Neural crest cell (in vitro differentiated cells): ENCODE measurements around the gene SORBS2. TPM values are rescaled to one million over a fixed set of nuclear protein-coding genes. Genes with fewer than 3 reads are reported as not detected.
"Not testable (repeated sequence)": the region's sequence is repeated elsewhere in the genome, so short reads cannot be mapped to it uniquely, and the experiment has no call there.

Experiments
- DNase-seq: peaks from one replicate; pipeline ENCODE4 v3.0.0; 2021; ENCODE audit warnings: low read depth, mixed read lengths, low spot score
- H3K27ac Mint-ChIP-seq: one replicate; pipeline ENCODE4 v1.8.0; 2021; ENCODE audit warnings: mild to moderate bottlenecking, mixed read lengths; ENCODE audit not compliant: unreplicated experiment
- H3K27me3 Mint-ChIP-seq: 2 replicates; pipeline ENCODE4 v1.8.0; 2021; ENCODE audit warnings: low read depth, mild to moderate bottlenecking, mixed read lengths
- H3K36me3 Mint-ChIP-seq: 2 replicates; pipeline ENCODE4 v1.8.0; 2021; ENCODE audit warnings: low read depth, mild to moderate bottlenecking, mixed read lengths
- H3K4me1 Mint-ChIP-seq: 2 replicates; pipeline ENCODE4 v1.8.0; 2021; ENCODE audit warnings: mixed read lengths
- H3K4me3 Mint-ChIP-seq: one replicate; pipeline ENCODE4 v1.8.0; 2021; ENCODE audit warnings: mild to moderate bottlenecking, mixed read lengths
- H3K9me3 Mint-ChIP-seq: 2 replicates; pipeline ENCODE4 v1.8.0; 2021; ENCODE audit warnings: mixed read lengths
- CTCF ChIP-seq: fragments of 200-600 bp; sonication (generic); conservative IDR thresholded peaks from 2 replicates; pipeline ENCODE4 v1.5.0; 2021; ENCODE audit warnings: antibody characterized with exemption, mild to moderate bottlenecking
- long read RNA-seq: library from polyadenylated mRNA; unstranded; transcript quantifications from one replicate; pipeline ENCODE4 v2.0.0, GENCODE V29; 2020
- total RNA-seq: library from RNA; stranded (reverse); gene quantifications from 2 replicates; pipeline ENCODE4 v1.2.1, GENCODE V29; 2021

Gene SORBS2
- 34.5 and 42.3 TPM in 2 replicates for total RNA-seq
- long read RNA-seq, full-length matches to known transcripts: 7 of 55 reads
- long read RNA-seq, partial matches to known transcripts: 13 of 55 reads
- long read RNA-seq, other reads (novel, unspliced or antisense): 35 of 55 reads

- H3K27me3 Mint-ChIP-seq: no peaks in the 10 kb centered on the region
- peak within 1 kb of the TSS; percentile 87 for H3K4me3 Mint-ChIP-seq
- peaks cover 55% of the 10 kb centered on the region for H3K4me1 Mint-ChIP-seq
- peak within 1 kb of the TSS; percentile 20 for H3K27ac Mint-ChIP-seq
- TF ChIP-seq CTCF: no peak
- DNase-seq: peak; percentile 29
- H3K9me3 Mint-ChIP-seq: no peaks in the 10 kb centered on the region
- H3K36me3 Mint-ChIP-seq: no peaks in the 10 kb centered on the region
Observed at GRCh38 chr4:185811509-185812364, at the start of gene SORBS2. Gene SORBS2 (minus strand): TSS chr4:185812194. CDS start chr4:185690571, 121,623 bp downstream.

- Mint-ChIP-seq H3K4me3 (peak overlapping the region; percentile 8), H3K36me3 (peaks cover 2% of the 10 kb centered on the region), H3K27me3 (no peaks in the 10 kb centered on the region), H3K27ac (no peak overlapping the region), H3K4me1 (peaks cover 24% of the 10 kb centered on the region), H3K9me3 (peaks cover 12% of the 10 kb centered on the region)
- no peak for TF ChIP-seq CTCF
- no peak for DNase-seq
Observed at GRCh38 chr4:185859111-185859510, 47.1 kb upstream of the SORBS2 start.

- H3K27ac Mint-ChIP-seq, H3K36me3 Mint-ChIP-seq, DNase-seq, H3K27me3 Mint-ChIP-seq, H3K4me3 Mint-ChIP-seq: not testable (repeated sequence)
- peaks cover 12% of the 10 kb centered on the region for H3K9me3 Mint-ChIP-seq
- peaks cover 24% of the 10 kb centered on the region for H3K4me1 Mint-ChIP-seq
Observed at GRCh38 chr4:185857561-185857960, 45.6 kb upstream of the SORBS2 start.

GRCh38 chr4:185853841-185854240, 41.8 kb upstream of the SORBS2 start:
- H3K27ac Mint-ChIP-seq: no peak overlapping the region
- H3K4me3 Mint-ChIP-seq: no peak overlapping the region
- H3K36me3 Mint-ChIP-seq: peaks cover 7% of the 10 kb centered on the region
- TF ChIP-seq CTCF: no peak
- H3K9me3 Mint-ChIP-seq: peaks cover 15% of the 10 kb centered on the region
- no peak for DNase-seq
- no peaks in the 10 kb centered on the region for H3K27me3 Mint-ChIP-seq
- H3K4me1 Mint-ChIP-seq: peaks cover 15% of the 10 kb centered on the region

GRCh38 chr4:185852961-185853360, 41.0 kb upstream of the SORBS2 start:
- Mint-ChIP-seq H3K27me3 (no peaks in the 10 kb centered on the region), H3K36me3 (peaks cover 6% of the 10 kb centered on the region), H3K9me3 (peaks cover 12% of the 10 kb centered on the region), H3K4me1 (peaks cover 10% of the 10 kb centered on the region), H3K27ac (no peak overlapping the region), H3K4me3 (no peak overlapping the region)
- no peak for TF ChIP-seq CTCF
- DNase-seq: no peak
